Adrenal gland (tissue), 12 donors: ENCODE measurements around the gene CPLANE2. TPM values are rescaled to one million over a fixed set of nuclear protein-coding genes. Genes with fewer than 3 reads are reported as not detected.

ENCODE experiments used
- DNase-seq, 7 donors: peaks; one replicate each; pipeline ENCODE4 v3.0.0-alpha.2; 2019 to 2020
- H3K27ac ChIP-seq, 5 donors: fragments of 200-600 bp; sonication (generic) in 4 of 5; 1 replicate in 3 of 5; 2 replicates in 2 of 5; pipeline versions ENCODE4 v1.5.1 to v1.8.0; 2016 to 2020; ENCODE audit warnings: mild to moderate bottlenecking in 1 of 5
- H3K27me3 ChIP-seq: fragments of 200-600 bp; 2 replicates; pipeline ENCODE4 v1.8.0; 2021
- H3K36me3 ChIP-seq, 2 donors: fragments of 200-600 bp; replicated peaks in 1 of 2; 1 replicate in 1 of 2; 2 replicates in 1 of 2; pipeline versions ENCODE4 v1.5.1 to v1.8.0; 2018 to 2022
- H3K4me1 ChIP-seq, 2 donors: fragments of 200-600 bp; replicated peaks in 1 of 2; 1 replicate in 1 of 2; 2 replicates in 1 of 2; pipeline versions ENCODE4 v1.5.1 to v1.8.0; 2018 to 2021
- H3K4me3 ChIP-seq, 4 donors: fragments of 200-600 bp; sonication (generic) in 3 of 4; one replicate each; pipeline ENCODE4 v1.5.1; 2016 to 2018
- H3K9me3 ChIP-seq, 3 donors: fragments of 200-600 bp; sonication (generic) in 1 of 3; replicated peaks in 1 of 3; 1 replicate in 2 of 3; 2 replicates in 1 of 3; pipeline versions ENCODE4 v1.5.1 to v1.8.0; 2016 to 2021
- POLR2A ChIP-seq, 2 donors: fragments of 450-650 bp; IDR thresholded peaks; one replicate each; pipeline ENCODE4 v1.6.1; 2017; ENCODE audit warnings: antibody characterized with exemption in 2 of 2, mild to moderate bottlenecking in 2 of 2, moderate library complexity in 1 of 2
- WGBS, 4 donors: extraction: QIAGEN DNeasy Blood & Tissue Kit in 2 of 4; methylation state at CpG; one replicate each; pipeline versions ENCODE4 v1.1.5 to v1.1.7; 2013 to 2017; 5-methylcytosine and 5-hydroxymethylcytosine counted together
- intact Hi-C, 2 donors: fragments of 100-400 bp; cut with DNase I; formaldehyde crosslinking; loops; one replicate each; pipeline versions ENCODE4 v1.14.1 to v1.15.0; 2022 to 2023
- polyA plus RNA-seq, 3 donors: library from polyadenylated mRNA; stranded (reverse); fragments of 200-250 nt in 2 of 3; fragments of 350-450 nt in 1 of 3; fragmentation: Illumina TruSeq in 1 of 3; extraction: RNeasy Lipid Tissue Mini Kit (QIAGEN cat#74804) in 1 of 3; gene quantifications; one replicate each; pipeline ENCODE4 v1.2.3, GENCODE V29; 2013 to 2014
- total RNA-seq, 9 donors: library from RNA; depleted of rRNA in 4 of 9; stranded (reverse); fragments of >200 nt in 4 of 9; fragments of 120-200 nt in 1 of 9; fragmentation: NEBNext Ultra II Directional in 1 of 9; extraction: Animal tissue kit (Norgen Biotek cat#: 25700) in 1 of 9; gene quantifications; one replicate each; pipeline versions ENCODE4 v1.1.0 to v1.2.4, GENCODE V29; 2013 to 2023
- TF ChIP-seq, protein P1 (sequence below), 6 experiments: fragments of 450-650 bp in 4 of 6; fragments of 200-600 bp in 2 of 6; sonication (generic) in 1 of 6; IDR thresholded peaks; 1 replicate in 5 of 6; 2 replicates in 1 of 6; pipeline versions ENCODE4 v1.5.1 to v1.8.0; 2016 to 2021; ENCODE audit warnings: antibody characterized with exemption in 6 of 6, mild to moderate bottlenecking in 2 of 6, moderate library complexity in 1 of 6
- donor health status: healthy with polysubstance abuse.
- donor health status: Bipolar disorder and iron deficiency.
- donor health status: DM: yes; HTN: yes; CAD: no.
- donor health status: DM: no; HTN: no; CAD: no.
- donor health status: DM: no; HTN: no; CAD: no.
- donor health status: DM: yes; HTN: yes; CAD: no.

CPLANE2 gene
- total and polyA plus RNA-seq, 12 donors = 2.8 to 21.3 (median 11.5) TPM

- Histone ChIP-seq H3K27ac (peak overlapping the region; percentile 5 to 59 (median 17)), H3K4me3 (no peak overlapping the region), H3K36me3 (peaks cover 0 to 36% of the 10 kb centered on the region in 2 donors), H3K9me3 (no peaks in the 10 kb centered on the region), H3K27me3 (no peaks in the 10 kb centered on the region), H3K4me1 (peaks cover 34 to 45% of the 10 kb centered on the region in 2 donors)
- TF ChIP-seq, protein P1, sequence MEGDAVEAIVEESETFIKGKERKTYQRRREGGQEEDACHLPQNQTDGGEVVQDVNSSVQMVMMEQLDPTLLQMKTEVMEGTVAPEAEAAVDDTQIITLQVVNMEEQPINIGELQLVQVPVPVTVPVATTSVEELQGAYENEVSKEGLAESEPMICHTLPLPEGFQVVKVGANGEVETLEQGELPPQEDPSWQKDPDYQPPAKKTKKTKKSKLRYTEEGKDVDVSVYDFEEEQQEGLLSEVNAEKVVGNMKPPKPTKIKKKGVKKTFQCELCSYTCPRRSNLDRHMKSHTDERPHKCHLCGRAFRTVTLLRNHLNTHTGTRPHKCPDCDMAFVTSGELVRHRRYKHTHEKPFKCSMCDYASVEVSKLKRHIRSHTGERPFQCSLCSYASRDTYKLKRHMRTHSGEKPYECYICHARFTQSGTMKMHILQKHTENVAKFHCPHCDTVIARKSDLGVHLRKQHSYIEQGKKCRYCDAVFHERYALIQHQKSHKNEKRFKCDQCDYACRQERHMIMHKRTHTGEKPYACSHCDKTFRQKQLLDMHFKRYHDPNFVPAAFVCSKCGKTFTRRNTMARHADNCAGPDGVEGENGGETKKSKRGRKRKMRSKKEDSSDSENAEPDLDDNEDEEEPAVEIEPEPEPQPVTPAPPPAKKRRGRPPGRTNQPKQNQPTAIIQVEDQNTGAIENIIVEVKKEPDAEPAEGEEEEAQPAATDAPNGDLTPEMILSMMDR (IDR thresholded peaks at IDR 0.05) = no peak
- TF ChIP-seq POLR2A (IDR thresholded peaks at IDR 0.05) = no peak
- intact Hi-C loops = loop anchor here in 1 of 2 donors (10.0 kb wide), 1 partner anchor 101 kb away; the partner anchor contains the start of gene FBXO42
- DNase-seq = peak in 2 of 7 donors; percentile 12 to 54
- WGBS, 4 donors = 54 to 66% (median 64%) methylated on average over 5 of the region's 5 CpGs
These were observed 16.4 kb upstream of the CPLANE2 start for GRCh38 chr1:16253332-16253922.

GRCh38 chr1:16252912-16253311, 15.9 kb upstream of the CPLANE2 start:
- intact Hi-C loops = loop anchor here in 1 of 2 donors (10.0 kb wide), 1 partner anchor 102 kb away; the partner anchor contains the start of gene FBXO42
- Histone ChIP-seq H3K36me3 (peaks cover 0 to 36% of the 10 kb centered on the region in 2 donors), H3K4me3 (no peak overlapping the region), H3K27me3 (no peaks in the 10 kb centered on the region), H3K27ac (peak overlapping the region in 1 of 5 donors; percentile 59), H3K9me3 (no peaks in the 10 kb centered on the region), H3K4me1 (peaks cover 39 to 50% of the 10 kb centered on the region in 2 donors)
- TF ChIP-seq, protein P1 (IDR thresholded peaks at IDR 0.05) = no peak
- TF ChIP-seq POLR2A (IDR thresholded peaks at IDR 0.05) = no peak
- 82 to 95% (median 89%) methylated on average over 2 of the region's 2 CpGs for WGBS, 4 donors
- DNase-seq = no peak

- Histone ChIP-seq H3K27ac (peak overlapping the region in 3 of 5 donors; percentile 77 to 85 (median 80)), H3K27me3 (no peaks in the 10 kb centered on the region), H3K36me3 (peaks cover 0 to 38% of the 10 kb centered on the region in 2 donors), H3K4me3 (no peak overlapping the region), H3K4me1 (peaks cover 40 to 53% of the 10 kb centered on the region in 2 donors), H3K9me3 (no peaks in the 10 kb centered on the region)
- intact Hi-C loops = loop anchor here in 1 of 2 donors (10.0 kb wide), 1 partner anchor 103 kb away; the partner anchor contains the start of gene FBXO42
- WGBS, 4 donors = 90 to 95% (median 92%) methylated on average over 9 to 10 of the region's 10 CpGs
- peak in 2 of 7 donors; percentile 20 to 49 for DNase-seq
- TF ChIP-seq POLR2A (IDR thresholded peaks at IDR 0.05) = no peak
- TF ChIP-seq, protein P1 (IDR thresholded peaks at IDR 0.05) = no peak
These were observed 14.4 kb upstream of the CPLANE2 start for GRCh38 chr1:16251381-16251780.

DNA sequence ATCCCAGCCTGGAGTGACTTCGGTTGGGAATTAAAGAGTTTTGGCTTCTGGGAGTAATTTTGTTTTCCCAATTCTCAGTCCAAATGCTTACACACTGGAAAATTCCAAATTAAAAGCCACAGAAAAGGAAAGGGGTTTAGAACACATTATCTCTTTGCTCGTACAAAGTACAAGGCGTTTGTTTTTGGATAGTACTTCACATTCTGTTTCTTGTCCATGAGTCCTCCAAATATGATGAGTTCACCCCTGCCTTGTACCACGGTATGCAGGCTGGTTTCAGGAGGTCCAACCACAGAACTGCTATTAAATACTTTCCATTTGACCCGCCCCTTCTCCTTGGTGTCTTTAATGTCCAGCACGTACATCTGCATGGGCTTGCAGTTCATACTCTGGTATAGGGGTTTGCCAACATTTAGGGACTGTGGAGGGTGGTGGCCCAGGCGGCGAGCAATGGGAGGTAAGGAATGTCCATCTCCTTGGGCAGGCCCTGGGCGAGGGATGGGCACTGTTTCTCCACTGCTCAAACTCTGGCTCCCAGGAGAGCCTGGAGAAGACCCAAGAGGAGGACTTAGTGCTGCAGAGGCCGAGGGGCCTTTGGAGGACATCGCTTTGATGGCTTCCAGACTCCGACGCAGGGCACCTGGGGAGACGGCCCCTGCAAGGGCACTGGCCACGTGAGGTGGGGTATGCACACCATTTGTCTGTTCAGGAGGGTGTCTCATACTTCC, 13.7 kb upstream of the CPLANE2 start:
- peak in 2 of 7 donors; percentile 25 to 56 for DNase-seq
- intact Hi-C loops = loop anchor here in 1 of 2 donors (10.0 kb wide), 1 partner anchor 104 kb away; the partner anchor contains the start of gene FBXO42
- Histone ChIP-seq H3K4me1 (peaks cover 40 to 53% of the 10 kb centered on the region in 2 donors), H3K36me3 (peaks cover 0 to 31% of the 10 kb centered on the region in 2 donors), H3K4me3 (no peak overlapping the region), H3K9me3 (no peaks in the 10 kb centered on the region), H3K27ac (peak overlapping the region in 4 of 5 donors; percentile 70 to 85 (median 78)), H3K27me3 (no peaks in the 10 kb centered on the region)
- 82 to 90% (median 86%) methylated on average over 12 to 15 of the region's 15 CpGs for WGBS, 4 donors
- TF ChIP-seq POLR2A (IDR thresholded peaks at IDR 0.05) = no peak
- TF ChIP-seq, protein P1 (IDR thresholded peaks at IDR 0.05) = no peak
